GM21619 (cell line): Measurements from ENCODE around the gene HCN2.
"Not testable (repeated sequence)": the region's sequence is repeated elsewhere in the genome, so short reads cannot be mapped to it uniquely, and the experiment has no call there.

Experiments
- ATAC-seq: cut with Tn5 transposase; IDR thresholded peaks from one replicate; pipeline ENCODE4 v1.9.1; 2021; ENCODE audit not compliant: unreplicated experiment

The HCN2 gene

GRCh38 chr19:584240-585001, 5.3 kb upstream of the HCN2 start:
- ATAC-seq: no peak

- ATAC-seq: not testable (repeated sequence)
These were observed 4.5 kb upstream of the HCN2 start for GRCh38 chr19:585146-585545.

GRCh38 chr19:585551-586110, 4.0 kb upstream of the HCN2 start:
- ATAC-seq: no peak

- ATAC-seq: no peak
These were observed 1.5 kb upstream of the HCN2 start for GRCh38 chr19:588093-588740.

GRCh38 chr19:588741-589692, 664 bp upstream of the HCN2 start:
- no peak for ATAC-seq

- ATAC-seq: no peak
These were observed 690 bp downstream of the HCN2 start for GRCh38 chr19:590396-590745.

GRCh38 chr19:590750-591098, 1.0 kb downstream of the HCN2 start:
- ATAC-seq: no peak

GRCh38 chr19:591099-591958, 1.6 kb downstream of the HCN2 start:
- no peak for ATAC-seq

GRCh38 chr19:592101-592500, 2.4 kb downstream of the HCN2 start:
- no peak for ATAC-seq

GRCh38 chr19:593055-593454, 3.4 kb downstream of the HCN2 start:
- ATAC-seq: no peak

GRCh38 chr19:593505-593904, 3.8 kb downstream of the HCN2 start:
- ATAC-seq: no peak

GRCh38 chr19:594265-594870, 4.7 kb downstream of the HCN2 start:
- ATAC-seq: no peak

GRCh38 chr19:595326-596262, 5.9 kb downstream of the HCN2 start:
- ATAC-seq: no peak

- no peak for ATAC-seq
These were observed 6.6 kb downstream of the HCN2 start for GRCh38 chr19:596263-596655.

- ATAC-seq: no peak
These were observed 8.0 kb downstream of the HCN2 start for GRCh38 chr19:597406-598315.

- no peak for ATAC-seq
These were observed 11.6 kb downstream of the HCN2 start for GRCh38 chr19:601310-601709.

- ATAC-seq: no peak
These were observed 12.1 kb downstream of the HCN2 start for GRCh38 chr19:601790-602189.
